Panc1 (cell line): ENCODE results near the gene NR6A1. TPM values are rescaled to one million over a fixed set of nuclear protein-coding genes. Genes with fewer than 3 reads are reported as not detected.

Source experiments
- ATAC-seq: fragments of 200-7000 bp; cut with Tn5 transposase; 2 replicates; pipeline ENCODE4 v1.9.1; 2020; ENCODE audit warnings: mild to moderate bottlenecking, moderate library complexity
- BruUV-seq: library from RNA; stranded (reverse); fragments of 400-500 nt; replicated peaks from 2 replicates; lab custom pipeline; 2021; lab: Mats Ljungman, UMichigan
- CTCF ChIA-PET: fragments of 300-600 bp; sonication (Branson Sonifier 250); formaldehyde crosslinking; loops from one replicate; lab custom pipeline; 2022; ENCODE audit warnings: antibody characterized with exemption; lab: Charles Lee
- POLR2A ChIA-PET: fragments of 300-600 bp; sonication (Branson Sonifier 250); formaldehyde crosslinking; loops from one replicate; lab custom pipeline; 2022; ENCODE audit warnings: antibody characterized with exemption; lab: Charles Lee
- DNase-seq: peaks from one replicate; pipeline ENCODE4 v3.0.0-alpha.2; 2010; ENCODE audit warnings: low read depth, low spot score
- H3K27ac ChIP-seq: 2 replicates; pipeline ENCODE4 v1.5.1; 2011; ENCODE audit warnings: mild to moderate bottlenecking, low read length, inconsistent platforms
- H3K27me3 ChIP-seq: fragments of 200-500 bp; sonication (Bioruptor generic); 2 replicates; pipeline ENCODE4 v1.6.0; 2014; ENCODE audit warnings: low read length, inconsistent platforms; ENCODE audit not compliant: control insufficient read depth, insufficient read depth
- H3K36me3 ChIP-seq: fragments of 200-500 bp; sonication (Bioruptor generic); 2 replicates; pipeline ENCODE4 v1.5.1; 2014; ENCODE audit warnings: inconsistent platforms, mild to moderate bottlenecking, low read length, moderate library complexity; ENCODE audit not compliant: control insufficient read depth, insufficient read depth
- H3K4me1 ChIP-seq: 2 replicates; pipeline ENCODE4 v1.5.1; 2011; ENCODE audit warnings: inconsistent platforms, mild to moderate bottlenecking, low read length, moderate library complexity; ENCODE audit not compliant: control insufficient read depth, insufficient read depth
- H3K4me3 ChIP-seq, 2 experiments: 2 replicates each; pipeline ENCODE4 v1.5.1; 2011 to 2012; ENCODE audit warnings: low read depth in 2 of 2, low read length in 2 of 2, mild to moderate bottlenecking in 2 of 2, inconsistent platforms in 1 of 2, moderate library complexity in 1 of 2
- H3K9me3 ChIP-seq: fragments of 200-500 bp; sonication (Bioruptor generic); 2 replicates; pipeline ENCODE4 v1.5.1; 2014; ENCODE audit warnings: low read depth, mild to moderate bottlenecking, inconsistent platforms, low read length, moderate library complexity; ENCODE audit not compliant: control insufficient read depth, insufficient read depth
- POLR2AphosphoS5 ChIP-seq: IDR thresholded peaks from 2 replicates; pipeline ENCODE4 v1.6.1; 2012; ENCODE audit warnings: mild to moderate bottlenecking, low read depth, low read length, moderate library complexity
- SIN3A ChIP-seq: IDR thresholded peaks from 2 replicates; pipeline ENCODE4 v1.6.1; 2012; ENCODE audit warnings: low read depth, mild to moderate bottlenecking, low read length, moderate library complexity, borderline replicate concordance; ENCODE audit not compliant: insufficient read depth
- TCF7L2 ChIP-seq: IDR thresholded peaks from 2 replicates; pipeline ENCODE4 v1.6.1; 2011; ENCODE audit warnings: mild to moderate bottlenecking, low read depth, low read length, inconsistent platforms
- in situ Hi-C: cut with HindIII; loops from 2 replicates; pipeline ENCODE4 v1.10.0; 2016; ENCODE audit warnings: low sequenced_read_pairs, low pct_unique_long_range_greater_than_20kb
- intact Hi-C: fragments of 100-400 bp; cut with micrococcal nuclease; formaldehyde crosslinking; loops from one replicate; pipeline ENCODE4 v1.10.0; 2022; ENCODE audit not compliant: unreplicated experiment
- total RNA-seq: library from RNA; stranded (reverse); gene quantifications from one replicate; pipeline ENCODE4 v1.2.1, GENCODE V29; 2021; ENCODE audit not compliant: unreplicated experiment
- TF ChIP-seq, protein P1 (sequence below), 2 experiments: IDR thresholded peaks; 2 replicates each; pipeline ENCODE4 v1.6.1; 2011 to 2012; ENCODE audit warnings: low read depth in 2 of 2, control low read depth in 1 of 2, low read length in 1 of 2, mild to moderate bottlenecking in 1 of 2, moderate library complexity in 1 of 2; ENCODE audit not compliant: insufficient read depth in 1 of 2
- TF ChIP-seq, protein P2 (sequence below): fragments of 450-650 bp; IDR thresholded peaks from 2 replicates; pipeline ENCODE4 v1.5.1; 2017; ENCODE audit warnings: mild to moderate bottlenecking

The NR6A1 gene
- total RNA-seq, 1 experiment from 2014 or later = 7.6 TPM

GRCh38 chr9:124520206-124520596, 250.9 kb downstream of the NR6A1 start:
- no peak overlapping the region for H3K4me3 ChIP-seq
- ChIA-PET CTCF (interaction anchor here (0.6 kb wide), 1 partner anchor 649 kb away, joined by 4 read pairs; no protein-coding TSS in a partner anchor), POLR2A (no interaction called here)
- TF ChIP-seq, protein P1, sequence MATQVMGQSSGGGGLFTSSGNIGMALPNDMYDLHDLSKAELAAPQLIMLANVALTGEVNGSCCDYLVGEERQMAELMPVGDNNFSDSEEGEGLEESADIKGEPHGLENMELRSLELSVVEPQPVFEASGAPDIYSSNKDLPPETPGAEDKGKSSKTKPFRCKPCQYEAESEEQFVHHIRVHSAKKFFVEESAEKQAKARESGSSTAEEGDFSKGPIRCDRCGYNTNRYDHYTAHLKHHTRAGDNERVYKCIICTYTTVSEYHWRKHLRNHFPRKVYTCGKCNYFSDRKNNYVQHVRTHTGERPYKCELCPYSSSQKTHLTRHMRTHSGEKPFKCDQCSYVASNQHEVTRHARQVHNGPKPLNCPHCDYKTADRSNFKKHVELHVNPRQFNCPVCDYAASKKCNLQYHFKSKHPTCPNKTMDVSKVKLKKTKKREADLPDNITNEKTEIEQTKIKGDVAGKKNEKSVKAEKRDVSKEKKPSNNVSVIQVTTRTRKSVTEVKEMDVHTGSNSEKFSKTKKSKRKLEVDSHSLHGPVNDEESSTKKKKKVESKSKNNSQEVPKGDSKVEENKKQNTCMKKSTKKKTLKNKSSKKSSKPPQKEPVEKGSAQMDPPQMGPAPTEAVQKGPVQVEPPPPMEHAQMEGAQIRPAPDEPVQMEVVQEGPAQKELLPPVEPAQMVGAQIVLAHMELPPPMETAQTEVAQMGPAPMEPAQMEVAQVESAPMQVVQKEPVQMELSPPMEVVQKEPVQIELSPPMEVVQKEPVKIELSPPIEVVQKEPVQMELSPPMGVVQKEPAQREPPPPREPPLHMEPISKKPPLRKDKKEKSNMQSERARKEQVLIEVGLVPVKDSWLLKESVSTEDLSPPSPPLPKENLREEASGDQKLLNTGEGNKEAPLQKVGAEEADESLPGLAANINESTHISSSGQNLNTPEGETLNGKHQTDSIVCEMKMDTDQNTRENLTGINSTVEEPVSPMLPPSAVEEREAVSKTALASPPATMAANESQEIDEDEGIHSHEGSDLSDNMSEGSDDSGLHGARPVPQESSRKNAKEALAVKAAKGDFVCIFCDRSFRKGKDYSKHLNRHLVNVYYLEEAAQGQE (IDR thresholded peaks at IDR 0.05; ENCODE audit: insufficient read depth in 1 of 2, low read depth in 2 of 2, low read length in 1 of 2) = no peak
- TF ChIP-seq SIN3A (no peak), TCF7L2 (no peak), POLR2AphosphoS5 (no peak)
- TF ChIP-seq, protein P2, sequence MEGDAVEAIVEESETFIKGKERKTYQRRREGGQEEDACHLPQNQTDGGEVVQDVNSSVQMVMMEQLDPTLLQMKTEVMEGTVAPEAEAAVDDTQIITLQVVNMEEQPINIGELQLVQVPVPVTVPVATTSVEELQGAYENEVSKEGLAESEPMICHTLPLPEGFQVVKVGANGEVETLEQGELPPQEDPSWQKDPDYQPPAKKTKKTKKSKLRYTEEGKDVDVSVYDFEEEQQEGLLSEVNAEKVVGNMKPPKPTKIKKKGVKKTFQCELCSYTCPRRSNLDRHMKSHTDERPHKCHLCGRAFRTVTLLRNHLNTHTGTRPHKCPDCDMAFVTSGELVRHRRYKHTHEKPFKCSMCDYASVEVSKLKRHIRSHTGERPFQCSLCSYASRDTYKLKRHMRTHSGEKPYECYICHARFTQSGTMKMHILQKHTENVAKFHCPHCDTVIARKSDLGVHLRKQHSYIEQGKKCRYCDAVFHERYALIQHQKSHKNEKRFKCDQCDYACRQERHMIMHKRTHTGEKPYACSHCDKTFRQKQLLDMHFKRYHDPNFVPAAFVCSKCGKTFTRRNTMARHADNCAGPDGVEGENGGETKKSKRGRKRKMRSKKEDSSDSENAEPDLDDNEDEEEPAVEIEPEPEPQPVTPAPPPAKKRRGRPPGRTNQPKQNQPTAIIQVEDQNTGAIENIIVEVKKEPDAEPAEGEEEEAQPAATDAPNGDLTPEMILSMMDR = no peak
- H3K36me3 ChIP-seq = no peaks in the 10 kb centered on the region
- no peaks in the 10 kb centered on the region for H3K9me3 ChIP-seq
- in situ Hi-C loops = no loop called here
- BruUV-seq = no TSS peak
- no peaks in the 10 kb centered on the region for H3K27me3 ChIP-seq
- ATAC-seq (no peak), DNase-seq (no peak)
- no peak overlapping the region for H3K27ac ChIP-seq
- intact Hi-C loops = no loop called here
- H3K4me1 ChIP-seq = no peaks in the 10 kb centered on the region

GRCh38 chr9:124518116-124518515, 253.0 kb downstream of the NR6A1 start:
- Histone ChIP-seq H3K36me3 (no peaks in the 10 kb centered on the region), H3K27ac (no peak overlapping the region), H3K9me3 (no peaks in the 10 kb centered on the region), H3K27me3 (no peaks in the 10 kb centered on the region), H3K4me3 (no peak overlapping the region), H3K4me1 (peaks cover 7% of the 10 kb centered on the region; the same call in 1 of the 2 replicates)
- in situ Hi-C loops = no loop called here
- no peak for DNase-seq
- ATAC-seq = no peak
- TF ChIP-seq, protein P2 = no peak
- TF ChIP-seq, protein P1 (IDR thresholded peaks at IDR 0.05; ENCODE audit: insufficient read depth in 1 of 2, low read depth in 2 of 2, low read length in 1 of 2) = no peak
- no peak for TF ChIP-seq TCF7L2
- TF ChIP-seq SIN3A = no peak
- no peak for TF ChIP-seq POLR2AphosphoS5
- BruUV-seq = no TSS peak
- CTCF ChIA-PET = no interaction called here
- intact Hi-C loops = loop anchor here (10.0 kb wide), 1 partner anchor 103 kb away; the partner anchor contains the start of gene PSMB7
- POLR2A ChIA-PET = no interaction called here
